Activated CD8-positive, alpha-beta memory T cell treated with anti-CD3 and anti-CD28 coated beads for 36 hours (primary cell): ENCODE measurements around the gene CD300E. TPM values are rescaled to one million over a fixed set of nuclear protein-coding genes. Genes with fewer than 3 reads are reported as not detected.

Experiments
- CTCF ChIA-PET: fragments of 350-600 bp; sonication (Branson Sonifier 250); formaldehyde crosslinking; loops from one replicate; lab custom pipeline; 2021; ENCODE audit warnings: antibody characterized with exemption; lab: Charles Lee
- POLR2A ChIA-PET: fragments of 350-600 bp; sonication (Branson Sonifier 250); formaldehyde crosslinking; loops from one replicate; lab custom pipeline; 2021; ENCODE audit warnings: antibody characterized with exemption; lab: Charles Lee
- total RNA-seq, 2 experiments: library from RNA; stranded (reverse); gene quantifications; one replicate each; pipeline ENCODE4 v1.2.3, GENCODE V29; 2021

CD300E gene, protein sequence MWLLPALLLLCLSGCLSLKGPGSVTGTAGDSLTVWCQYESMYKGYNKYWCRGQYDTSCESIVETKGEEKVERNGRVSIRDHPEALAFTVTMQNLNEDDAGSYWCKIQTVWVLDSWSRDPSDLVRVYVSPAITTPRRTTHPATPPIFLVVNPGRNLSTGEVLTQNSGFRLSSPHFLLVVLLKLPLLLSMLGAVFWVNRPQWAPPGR
- total RNA-seq: not detected

- CTCF ChIA-PET: no interaction called here
- POLR2A ChIA-PET: no interaction called here
These were observed at the start of gene CD300E for GRCh38 chr17:74623693-74624093. Gene CD300E (minus strand): TSS chr17:74623738. CDS start chr17:74623621, 117 bp downstream.

DNA sequence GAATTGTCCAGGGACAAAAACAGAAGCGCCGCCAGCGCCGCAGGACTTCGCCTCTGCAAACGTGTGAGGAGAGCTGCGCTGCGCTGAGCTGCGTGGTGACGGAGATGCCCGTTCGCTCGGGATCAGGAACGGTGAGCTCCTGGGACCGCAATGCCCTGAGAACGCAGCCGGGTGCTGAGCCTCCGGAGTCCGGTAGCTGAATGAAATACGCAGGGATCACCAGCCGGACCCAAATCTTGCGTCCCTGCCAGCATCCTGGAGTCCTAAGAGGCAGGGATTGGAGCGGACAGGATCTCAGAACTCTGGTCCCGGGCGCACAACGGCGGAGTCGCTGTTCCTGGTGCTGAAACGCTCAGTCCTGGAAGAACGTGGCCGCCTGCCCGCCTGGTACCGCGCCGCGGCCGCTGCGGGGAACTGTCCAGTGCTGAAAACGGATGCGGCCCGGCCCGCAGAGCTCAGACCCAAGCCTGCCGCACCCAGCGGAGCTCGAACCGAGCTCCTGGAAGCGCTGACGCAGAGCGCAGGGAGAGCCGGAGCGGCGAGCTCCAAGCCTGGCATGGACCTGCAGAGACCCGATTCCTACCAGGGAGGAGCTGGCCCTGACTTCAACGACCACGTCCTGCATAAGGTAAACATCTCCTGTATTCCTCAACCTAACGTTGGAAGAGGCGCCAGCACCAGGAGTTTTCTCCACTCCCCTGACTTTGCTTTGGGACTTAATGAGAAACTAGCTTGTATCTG is 47.7 kb upstream of the CD300E start:
- ChIA-PET POLR2A (interaction anchor here (0.6 kb wide), 1 partner anchor 77 kb away, joined by 4 read pairs; no protein-coding TSS in a partner anchor), CTCF (interaction anchor here (1.1 to 1.4 kb wide), 2 partner anchors 14 to 65 kb away, joined by 4 to 7 read pairs; no protein-coding TSS in a partner anchor)

DNA sequence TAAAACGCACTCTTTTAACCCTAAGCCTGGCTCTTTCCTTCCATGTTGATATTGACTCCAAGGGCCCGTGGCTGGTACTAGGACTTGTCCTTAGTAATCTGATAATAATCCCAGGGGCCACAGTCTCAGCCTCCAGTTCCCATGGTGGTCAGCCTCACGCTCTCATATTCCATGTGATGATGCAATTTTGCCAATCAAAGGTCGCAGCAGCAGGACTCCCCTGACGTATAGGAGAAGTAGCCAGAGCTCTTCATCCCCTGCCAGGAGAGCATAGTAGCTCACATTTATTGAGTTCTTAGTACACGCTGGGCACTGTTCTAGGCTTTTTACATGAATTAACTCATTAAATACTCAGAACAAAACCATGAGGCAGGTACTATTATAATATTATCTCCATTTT is 46.8 kb upstream of the CD300E start:
- ChIA-PET CTCF (interaction anchor here (0.5 to 2.1 kb wide), 3 partner anchors 12 to 66 kb away, joined by 3 to 7 read pairs (median 7); no protein-coding TSS in a partner anchor), POLR2A (no interaction called here)

GRCh38 chr17:74663561-74663960 is 40.0 kb upstream of the CD300E start:
- POLR2A ChIA-PET: no interaction called here

DNA sequence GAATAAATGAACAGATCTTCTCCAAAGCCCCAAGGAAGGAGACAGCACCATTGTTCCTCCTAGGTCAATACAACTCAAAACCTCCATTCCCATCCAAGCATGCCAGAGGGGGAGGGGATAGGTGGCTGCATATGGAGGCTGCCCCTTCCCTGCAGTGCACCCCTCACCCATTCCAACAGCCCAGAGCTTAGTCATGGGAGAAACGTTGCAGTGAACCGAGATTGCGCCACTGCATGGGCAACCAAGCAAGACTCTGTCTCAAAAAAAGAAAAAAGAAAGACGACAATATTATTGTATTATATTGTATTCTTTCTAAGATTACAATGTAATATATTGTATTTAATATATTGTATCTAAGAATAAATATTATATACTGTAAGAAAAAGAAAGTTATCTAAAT is 36.4 kb upstream of the CD300E start:
- CTCF ChIA-PET: interaction anchor here (4.8 kb wide), 1 partner anchor 77 kb away, joined by 78 read pairs; the partner anchor contains the start of gene RAB37
- POLR2A ChIA-PET: no interaction called here

More at GRCh38 chr17:74663561-74663960, 40.0 kb upstream of the CD300E start:
- CTCF ChIA-PET: no interaction called here

DNA sequence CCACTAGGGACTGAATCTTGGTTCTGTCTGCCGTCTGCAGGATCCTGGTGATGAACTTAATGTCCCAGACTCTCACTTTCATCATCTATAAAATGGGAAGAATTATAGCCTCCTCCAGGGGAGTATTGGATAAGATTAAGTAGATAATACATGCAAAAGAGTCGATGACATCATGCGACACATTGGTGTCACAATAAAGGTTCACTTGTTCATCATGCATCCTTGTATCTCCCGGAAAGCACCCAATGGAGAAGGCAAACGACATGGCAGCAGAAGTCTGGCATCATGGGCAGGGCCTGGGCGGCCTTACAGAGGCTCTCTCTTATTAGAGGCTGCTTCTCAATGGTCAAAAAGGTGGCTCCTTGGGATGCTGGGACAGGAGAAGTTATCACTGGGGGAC is 35.1 kb upstream of the CD300E start:
- CTCF ChIA-PET: interaction anchor here (1.6 to 4.8 kb wide), 5 partner anchors 11 to 95 kb away, joined by 4 to 78 read pairs (median 7); partner anchors contain the start of gene RAB37
- POLR2A ChIA-PET: no interaction called here

DNA sequence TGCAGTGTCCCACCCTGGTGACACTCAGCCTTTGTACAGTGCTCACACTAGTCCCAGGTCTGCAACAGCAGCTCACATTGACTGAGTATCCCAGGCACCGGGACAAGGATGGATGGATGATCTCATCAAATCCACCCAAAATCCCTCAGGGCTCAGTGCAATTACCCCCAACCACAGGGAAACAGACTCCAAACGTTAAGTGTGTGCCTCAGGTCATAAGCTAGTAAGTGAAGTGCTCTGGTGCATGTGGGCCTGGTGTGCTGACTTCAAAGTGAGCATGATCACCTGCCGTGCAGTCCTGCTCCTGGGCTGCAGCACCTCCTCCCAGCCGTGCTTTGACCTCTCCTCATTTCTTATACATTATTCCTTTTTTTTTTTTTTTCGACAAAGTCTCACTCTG is 31.2 kb upstream of the CD300E start:
- ChIA-PET POLR2A (no interaction called here), CTCF (interaction anchor here (1.3 kb wide), 1 partner anchor 83 kb away, joined by 3 read pairs; no protein-coding TSS in a partner anchor)

- ChIA-PET POLR2A (no interaction called here), CTCF (no interaction called here)
These were observed 28.5 kb upstream of the CD300E start for GRCh38 chr17:74652020-74652419.

- CTCF ChIA-PET: no interaction called here
- POLR2A ChIA-PET: no interaction called here
These were observed 26.4 kb upstream of the CD300E start for GRCh38 chr17:74649909-74650308.

DNA sequence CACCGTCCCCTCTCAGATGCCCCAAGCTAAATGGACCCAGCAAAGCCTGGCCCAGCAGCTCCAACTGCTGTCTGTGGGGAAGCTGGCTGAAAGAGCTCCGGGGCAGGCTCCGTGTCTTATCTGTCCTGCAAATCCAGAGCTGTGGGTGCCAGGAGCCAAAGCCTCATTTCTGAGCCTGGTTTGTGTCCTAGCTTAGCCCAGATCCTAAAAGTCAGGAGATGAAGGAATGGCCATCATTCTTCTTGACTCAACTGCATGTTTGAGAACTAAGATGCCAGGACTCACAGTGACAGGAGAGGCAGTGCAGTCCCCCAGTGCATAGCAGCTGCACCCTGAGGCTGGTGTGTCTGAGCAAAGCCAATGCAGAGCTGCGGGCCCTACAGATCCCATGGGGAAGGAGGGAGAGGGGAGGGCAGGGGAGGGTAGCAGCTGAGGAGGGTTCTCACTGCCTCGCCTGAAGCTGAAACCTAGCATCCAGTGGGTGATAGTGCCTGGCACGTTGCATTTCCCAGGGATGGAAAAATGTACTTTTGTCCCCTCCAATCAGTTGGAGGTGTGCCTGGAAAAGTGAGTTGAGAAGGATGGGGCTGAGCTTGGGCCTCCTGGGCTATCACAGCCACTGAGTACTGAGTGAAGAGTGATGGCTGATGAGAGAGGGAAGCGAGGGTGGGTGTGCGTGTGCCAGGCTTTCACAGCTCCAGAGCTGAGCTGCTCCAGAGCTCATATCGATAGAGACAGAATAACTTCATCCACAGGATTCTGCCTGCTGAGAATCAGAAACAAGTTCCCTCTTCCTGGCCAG is 24.5 kb upstream of the CD300E start:
- ChIA-PET CTCF (interaction anchor here (1.2 kb wide), 1 partner anchor 10 kb away, joined by 4 read pairs; no protein-coding TSS in a partner anchor), POLR2A (no interaction called here)

- CTCF ChIA-PET: no interaction called here
These were observed 22.7 kb upstream of the CD300E start for GRCh38 chr17:74646231-74646630.

GRCh38 chr17:74645010-74645409 is 21.5 kb upstream of the CD300E start:
- POLR2A ChIA-PET: no interaction called here
- CTCF ChIA-PET: no interaction called here

More at GRCh38 chr17:74646231-74646630, 22.7 kb upstream of the CD300E start:
- POLR2A ChIA-PET: no interaction called here

DNA sequence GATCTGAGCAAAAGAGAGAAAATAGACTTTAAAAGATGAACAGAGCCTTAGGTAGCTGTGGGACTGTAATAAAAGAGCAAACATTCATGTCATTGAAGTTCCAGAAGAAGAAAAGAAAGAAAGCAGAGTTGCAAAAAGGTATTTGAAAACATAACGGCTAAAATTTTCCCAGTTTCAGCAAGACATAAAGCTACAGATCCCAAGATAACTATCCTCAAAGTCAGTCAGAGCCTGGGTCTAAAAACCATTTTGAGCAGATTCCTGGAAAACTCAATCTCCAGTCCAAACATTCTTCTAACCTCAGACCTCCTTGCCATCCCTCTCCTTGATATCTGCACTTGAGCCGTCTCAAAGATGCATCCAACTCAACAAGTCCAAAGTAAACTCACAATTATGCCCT is 20.9 kb upstream of the CD300E start:
- ChIA-PET POLR2A (no interaction called here), CTCF (no interaction called here)

DNA sequence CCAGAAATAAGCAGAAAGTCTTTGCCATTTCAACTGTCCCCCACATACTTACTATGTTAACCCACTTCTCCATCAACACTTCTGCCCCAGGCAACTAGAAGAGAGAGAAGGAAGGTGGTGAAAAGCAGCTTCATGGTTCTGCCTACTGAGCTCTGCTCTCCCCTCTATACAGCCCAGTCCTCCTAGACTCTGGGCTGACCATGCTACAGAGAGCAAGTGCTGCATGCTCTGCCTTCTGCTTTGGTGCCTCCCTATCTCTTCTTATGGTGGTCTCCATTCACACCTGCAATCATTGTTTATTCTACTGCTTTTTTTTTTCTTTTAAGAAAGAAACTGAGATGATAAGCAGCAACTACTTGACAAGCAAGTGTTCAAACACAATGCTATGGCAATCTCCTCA is 20.3 kb upstream of the CD300E start:
- ChIA-PET POLR2A (no interaction called here), CTCF (no interaction called here)

DNA sequence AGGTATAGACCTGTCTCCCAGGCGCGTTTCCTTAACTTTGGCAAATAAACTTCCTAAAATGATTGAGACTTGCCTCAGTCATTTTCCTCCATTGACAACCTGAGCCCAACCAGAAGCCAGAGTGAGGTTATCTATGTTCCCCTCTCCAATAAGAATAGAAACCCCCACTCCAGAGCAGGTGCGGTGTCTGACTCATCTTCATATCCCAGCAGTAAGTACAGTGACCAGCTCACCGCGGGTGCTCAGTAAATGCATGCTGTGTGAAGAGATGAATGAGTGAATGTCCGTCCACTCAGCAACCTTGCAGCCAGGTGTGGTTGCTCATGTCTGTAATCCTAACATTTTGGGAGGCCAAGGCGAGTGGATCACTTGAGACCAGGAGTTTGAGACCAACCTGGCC is 19.5 kb upstream of the CD300E start:
- ChIA-PET CTCF (no interaction called here), POLR2A (no interaction called here)

DNA sequence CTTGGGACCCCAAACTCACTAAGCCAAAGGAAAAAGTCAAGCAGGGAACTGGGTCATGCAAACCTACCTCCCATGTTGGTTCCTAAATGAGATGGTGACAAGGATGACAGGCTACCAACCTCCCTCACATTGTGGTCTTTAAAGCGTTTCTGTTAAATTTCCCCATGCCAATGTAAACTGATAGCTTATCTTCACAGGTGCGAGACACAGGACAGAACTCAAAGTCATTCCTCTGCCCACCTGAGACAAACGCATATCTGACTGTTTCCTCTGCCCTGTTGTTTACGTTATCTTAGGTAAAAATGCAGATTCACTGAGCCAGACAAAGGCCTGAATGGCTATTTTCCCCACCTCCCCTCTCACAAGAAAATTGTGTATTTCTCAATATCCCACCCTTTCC is 19.0 kb upstream of the CD300E start:
- ChIA-PET CTCF (no interaction called here), POLR2A (no interaction called here)

- CTCF ChIA-PET: interaction anchor here (0.6 kb wide), 1 partner anchor 113 kb away, joined by 3 read pairs; no protein-coding TSS in a partner anchor
- POLR2A ChIA-PET: no interaction called here
These were observed 18.4 kb upstream of the CD300E start for GRCh38 chr17:74641958-74642298.

- ChIA-PET POLR2A (no interaction called here), CTCF (interaction anchor here (0.6 kb wide), 1 partner anchor 113 kb away, joined by 3 read pairs; no protein-coding TSS in a partner anchor)
These were observed 17.9 kb upstream of the CD300E start for GRCh38 chr17:74641224-74641957.

GRCh38 chr17:74639704-74640151 is 16.2 kb upstream of the CD300E start:
- CTCF ChIA-PET: no interaction called here
- POLR2A ChIA-PET: no interaction called here
